Hippocampal formation (tissue), 2 donors: ENCODE measurements around the gene TNK1.

Experiments
- DNase-seq, 2 donors: peaks; one replicate each; lab custom pipeline; 2025; lab: John Stamatoyannopoulos, UW

The TNK1 gene

GRCh38 chr17:7391307-7391706 lies 10.4 kb downstream of the TNK1 start:
- no peak for DNase-seq

- no peak for DNase-seq
Observed at GRCh38 chr17:7392696-7393612, 12.1 kb downstream of the TNK1 start.

- no peak for DNase-seq
Observed at GRCh38 chr17:7393613-7394451, 12.9 kb downstream of the TNK1 start.

GRCh38 chr17:7394452-7395191 lies 13.7 kb downstream of the TNK1 start, which contains the start of gene PLSCR3:
PLSCR3 (minus strand) TSS chr17:7394525; CDS start chr17:7394110, 415 bp downstream.
- DNase-seq, result peak; percentile 71 to 79

- no peak for DNase-seq
Observed at GRCh38 chr17:7396147-7396546, 15.3 kb downstream of the TNK1 start.

- no peak for DNase-seq
Observed at GRCh38 chr17:7398612-7399011, 17.7 kb downstream of the TNK1 start.

GRCh38 chr17:7403043-7403726 lies 22.3 kb downstream of the TNK1 start:
- DNase-seq, result no peak

- peak in 1 of 2 donors; percentile 61 for DNase-seq
Observed at GRCh38 chr17:7403727-7403976, 22.8 kb downstream of the TNK1 start.

GRCh38 chr17:7403977-7404736 lies 23.3 kb downstream of the TNK1 start, which contains the start of gene TMEM256:
TMEM256 (minus strand) TSS chr17:7404097; CDS start chr17:7404084, 13 bp downstream.
- peak; percentile 99 to 100 for DNase-seq

- DNase-seq, result no peak
Observed at GRCh38 chr17:7404737-7405349, 24.0 kb downstream of the TNK1 start.

- no peak for DNase-seq
Observed at GRCh38 chr17:7405350-7406234, 24.7 kb downstream of the TNK1 start.

- no peak for DNase-seq
Observed at GRCh38 chr17:7406235-7406825, 25.4 kb downstream of the TNK1 start.

GRCh38 chr17:7407082-7407481 lies 26.2 kb downstream of the TNK1 start:
- no peak for DNase-seq

- no peak for DNase-seq
Observed at GRCh38 chr17:7407485-7408251, 26.8 kb downstream of the TNK1 start, which contains the start of gene NLGN2. NLGN2 (plus strand) TSS chr17:7407845; CDS start chr17:7408256, 411 bp downstream.

- no peak for DNase-seq
Observed at GRCh38 chr17:7408252-7408727, 27.4 kb downstream of the TNK1 start.

GRCh38 chr17:7408863-7409262 lies 28.0 kb downstream of the TNK1 start:
- no peak for DNase-seq

GRCh38 chr17:7409716-7410115 lies 28.8 kb downstream of the TNK1 start:
- no peak for DNase-seq
